GM18909 (cell line): ENCODE data around the gene METRNL.

Experiments
- ATAC-seq: cut with Tn5 transposase; IDR thresholded peaks from one replicate; pipeline ENCODE4 v1.9.1; 2021; ENCODE audit warnings: mild to moderate bottlenecking; ENCODE audit not compliant: unreplicated experiment, poor library complexity

METRNL gene

GRCh38 chr17:83089328-83090132, 10.1 kb downstream of the METRNL start:
- ATAC-seq, result no peak

GRCh38 chr17:83090444-83091256, 11.2 kb downstream of the METRNL start:
- no peak for ATAC-seq

GRCh38 chr17:83091257-83092141, 12.1 kb downstream of the METRNL start:
- no peak for ATAC-seq

- no peak for ATAC-seq
Observed at GRCh38 chr17:83092186-83092585, 12.8 kb downstream of the METRNL start.

GRCh38 chr17:83092931-83093330, 13.5 kb downstream of the METRNL start:
- no peak for ATAC-seq

GRCh38 chr17:83093506-83093905, 14.1 kb downstream of the METRNL start:
- no peak for ATAC-seq

GRCh38 chr17:83094291-83094690, 14.9 kb downstream of the METRNL start:
- ATAC-seq, result no peak

- ATAC-seq, result no peak
Observed at GRCh38 chr17:83095016-83095415, 15.6 kb downstream of the METRNL start.

GRCh38 chr17:83096401-83097224, 17.2 kb downstream of the METRNL start:
- ATAC-seq, result no peak

GRCh38 chr17:83097831-83098230, 18.4 kb downstream of the METRNL start:
- ATAC-seq, result no peak

GRCh38 chr17:83098241-83099085, 19.1 kb downstream of the METRNL start:
- no peak for ATAC-seq

- no peak for ATAC-seq
Observed at GRCh38 chr17:83099086-83099555, 19.7 kb downstream of the METRNL start.

GRCh38 chr17:83099570-83100181, 20.3 kb downstream of the METRNL start:
- no peak for ATAC-seq

GRCh38 chr17:83100220-83100852, 20.9 kb downstream of the METRNL start:
- no peak for ATAC-seq

GRCh38 chr17:83100853-83101391, 21.5 kb downstream of the METRNL start:
- no peak for ATAC-seq

GRCh38 chr17:83101805-83102480, 22.5 kb downstream of the METRNL start:
- no peak for ATAC-seq
